Nephron (organoid): ENCODE data around the gene SH2B3.

Experiments
- H3K27ac Mint-ChIP-seq, 3 experiments: 2 replicates each; pipeline ENCODE4 v1.8.0; 2020; ENCODE audit warnings: mixed read lengths in 3 of 3, mild to moderate bottlenecking in 2 of 3, moderate library complexity in 1 of 3
- H3K27me3 Mint-ChIP-seq: 2 replicates; pipeline ENCODE4 v1.8.0; 2021; ENCODE audit warnings: low read depth, mild to moderate bottlenecking, moderate library complexity, mixed read lengths
- H3K36me3 Mint-ChIP-seq: 2 replicates; pipeline ENCODE4 v1.8.0; 2020; ENCODE audit warnings: low read depth, mixed read lengths
- H3K4me1 Mint-ChIP-seq: 2 replicates; pipeline ENCODE4 v1.8.0; 2020; ENCODE audit warnings: mixed read lengths
- H3K4me3 Mint-ChIP-seq, 3 experiments: 2 replicates each; pipeline ENCODE4 v1.8.0; 2020; ENCODE audit warnings: mild to moderate bottlenecking in 3 of 3, mixed read lengths in 3 of 3, moderate library complexity in 2 of 3
- H3K9me3 Mint-ChIP-seq: 2 replicates; pipeline ENCODE4 v1.8.0; 2020; ENCODE audit warnings: mixed read lengths
- CTCF ChIP-seq, 3 experiments: fragments of 200-600 bp; sonication (generic); IDR thresholded peaks; one replicate each; pipeline ENCODE4 v1.5.0; 2021; ENCODE audit warnings: antibody characterized with exemption in 3 of 3; ENCODE audit not compliant: unreplicated experiment in 3 of 3

The SH2B3 gene

GRCh38 chr12:111361717-111362576 is 43.8 kb upstream of the SH2B3 start:
- H3K36me3 Mint-ChIP-seq: peaks cover 15% of the 10 kb centered on the region
- H3K27ac Mint-ChIP-seq: peak overlapping the region; percentile 51 to 76 (median 60)
- H3K4me3 Mint-ChIP-seq: no peak overlapping the region
- H3K27me3 Mint-ChIP-seq: no peaks in the 10 kb centered on the region
- peaks cover 11% of the 10 kb centered on the region for H3K4me1 Mint-ChIP-seq
- no peaks in the 10 kb centered on the region for H3K9me3 Mint-ChIP-seq
- TF ChIP-seq CTCF (IDR thresholded peaks at IDR 0.05; ENCODE audit: unreplicated experiment in 3 of 3): no peak

GRCh38 chr12:111362687-111363475 is 42.8 kb upstream of the SH2B3 start:
- Mint-ChIP-seq H3K4me3 (no peak overlapping the region), H3K36me3 (peaks cover 17% of the 10 kb centered on the region), H3K4me1 (peaks cover 19% of the 10 kb centered on the region), H3K27me3 (no peaks in the 10 kb centered on the region), H3K9me3 (no peaks in the 10 kb centered on the region), H3K27ac (no peak overlapping the region)
- TF ChIP-seq CTCF (IDR thresholded peaks at IDR 0.05; ENCODE audit: unreplicated experiment in 3 of 3): no peak

GRCh38 chr12:111363578-111363977 is 42.1 kb upstream of the SH2B3 start:
- no peak overlapping the region for H3K27ac Mint-ChIP-seq
- no peak overlapping the region for H3K4me3 Mint-ChIP-seq
- peaks cover 17% of the 10 kb centered on the region for H3K36me3 Mint-ChIP-seq
- H3K9me3 Mint-ChIP-seq: no peaks in the 10 kb centered on the region
- peaks cover 22% of the 10 kb centered on the region for H3K4me1 Mint-ChIP-seq
- no peaks in the 10 kb centered on the region for H3K27me3 Mint-ChIP-seq
- no peak for TF ChIP-seq CTCF (IDR thresholded peaks at IDR 0.05; ENCODE audit: unreplicated experiment in 3 of 3)

DNA sequence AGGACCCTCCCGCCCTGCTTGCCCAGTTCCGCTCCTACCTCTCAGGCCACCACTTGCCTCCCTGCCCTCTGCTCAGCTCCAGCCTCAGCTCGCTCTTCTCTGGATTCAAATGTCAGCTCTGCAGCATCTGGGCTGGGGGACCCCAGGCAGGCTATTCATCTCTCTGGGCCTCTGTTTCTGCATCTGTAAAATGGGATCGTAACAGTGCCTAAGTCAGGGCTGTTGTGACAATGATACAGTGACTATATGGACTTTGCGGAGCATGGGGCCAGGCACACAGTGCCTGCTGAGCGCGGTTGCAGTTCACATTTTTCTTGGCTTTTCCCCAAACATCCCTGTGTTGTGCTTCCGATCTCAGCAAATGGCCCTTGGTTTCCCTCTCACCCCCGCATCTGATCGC is 39.6 kb upstream of the SH2B3 start:
- H3K36me3 Mint-ChIP-seq: peaks cover 17% of the 10 kb centered on the region
- no peak overlapping the region for H3K27ac Mint-ChIP-seq
- TF ChIP-seq CTCF (IDR thresholded peaks at IDR 0.05; ENCODE audit: unreplicated experiment in 3 of 3): no peak
- peaks cover 4% of the 10 kb centered on the region for H3K27me3 Mint-ChIP-seq
- H3K4me3 Mint-ChIP-seq: peak overlapping the region; percentile 30 to 46 (median 41)
- no peaks in the 10 kb centered on the region for H3K9me3 Mint-ChIP-seq
- peaks cover 13% of the 10 kb centered on the region for H3K4me1 Mint-ChIP-seq

GRCh38 chr12:111366583-111366982 is 39.1 kb upstream of the SH2B3 start:
- H3K9me3 Mint-ChIP-seq: no peaks in the 10 kb centered on the region
- no peak for TF ChIP-seq CTCF (IDR thresholded peaks at IDR 0.05; ENCODE audit: unreplicated experiment in 3 of 3)
- peaks cover 11% of the 10 kb centered on the region for H3K4me1 Mint-ChIP-seq
- peaks cover 17% of the 10 kb centered on the region for H3K36me3 Mint-ChIP-seq
- H3K4me3 Mint-ChIP-seq: peak overlapping the region; percentile 30 to 87 (median 46)
- peaks cover 4% of the 10 kb centered on the region for H3K27me3 Mint-ChIP-seq
- no peak overlapping the region for H3K27ac Mint-ChIP-seq
